GM19328 (cell line): ENCODE results near the gene ELMO1.

Experiments
- ATAC-seq: cut with Tn5 transposase; IDR thresholded peaks from one replicate; pipeline ENCODE4 v1.9.1; 2021; ENCODE audit warnings: mild to moderate bottlenecking, moderate library complexity; ENCODE audit not compliant: unreplicated experiment

ELMO1 gene

DNA sequence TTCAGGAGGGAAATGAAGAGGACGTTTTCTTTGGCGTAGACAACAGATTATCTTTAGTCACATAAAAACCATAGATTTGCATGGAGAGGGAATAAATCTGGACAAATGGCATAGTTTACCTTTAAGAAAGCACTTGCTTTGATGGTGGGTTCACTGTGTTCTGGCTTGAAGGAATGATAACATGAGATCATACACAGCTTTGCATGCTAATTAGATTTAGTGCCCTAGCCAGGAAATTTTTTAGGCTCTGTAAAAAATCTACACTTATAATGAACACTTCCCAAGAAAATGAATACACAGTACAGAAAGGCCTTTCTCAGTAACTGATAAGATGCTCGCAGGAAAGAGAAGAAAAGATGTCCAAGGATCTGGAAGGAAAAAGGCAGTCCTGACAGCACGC lies 506.1 kb downstream of the ELMO1 start:
- ATAC-seq, result no peak

- ATAC-seq, result no peak
Observed at GRCh38 chr7:36942025-36942424, 506.6 kb downstream of the ELMO1 start.

GRCh38 chr7:36941359-36941758 lies 507.3 kb downstream of the ELMO1 start:
- ATAC-seq, result no peak

DNA sequence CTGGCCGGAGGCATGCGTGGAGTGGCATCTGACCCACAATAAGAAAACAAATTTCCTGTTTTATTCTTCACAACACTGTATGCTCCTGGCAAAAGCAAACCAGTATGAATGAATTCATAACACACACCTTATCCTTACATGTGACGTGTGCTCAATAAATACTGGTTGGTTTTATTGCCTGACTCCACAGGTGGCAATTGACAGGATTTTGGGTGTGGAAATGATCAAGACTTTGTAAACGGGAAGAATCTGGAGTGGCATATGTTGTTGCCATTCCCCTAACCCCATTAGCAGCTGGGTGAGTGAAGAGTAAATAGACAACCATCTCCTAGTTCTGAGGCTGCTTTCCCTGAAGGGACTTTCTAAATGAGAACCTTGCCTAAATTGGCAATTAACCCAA lies 508.8 kb downstream of the ELMO1 start:
- no peak for ATAC-seq

DNA sequence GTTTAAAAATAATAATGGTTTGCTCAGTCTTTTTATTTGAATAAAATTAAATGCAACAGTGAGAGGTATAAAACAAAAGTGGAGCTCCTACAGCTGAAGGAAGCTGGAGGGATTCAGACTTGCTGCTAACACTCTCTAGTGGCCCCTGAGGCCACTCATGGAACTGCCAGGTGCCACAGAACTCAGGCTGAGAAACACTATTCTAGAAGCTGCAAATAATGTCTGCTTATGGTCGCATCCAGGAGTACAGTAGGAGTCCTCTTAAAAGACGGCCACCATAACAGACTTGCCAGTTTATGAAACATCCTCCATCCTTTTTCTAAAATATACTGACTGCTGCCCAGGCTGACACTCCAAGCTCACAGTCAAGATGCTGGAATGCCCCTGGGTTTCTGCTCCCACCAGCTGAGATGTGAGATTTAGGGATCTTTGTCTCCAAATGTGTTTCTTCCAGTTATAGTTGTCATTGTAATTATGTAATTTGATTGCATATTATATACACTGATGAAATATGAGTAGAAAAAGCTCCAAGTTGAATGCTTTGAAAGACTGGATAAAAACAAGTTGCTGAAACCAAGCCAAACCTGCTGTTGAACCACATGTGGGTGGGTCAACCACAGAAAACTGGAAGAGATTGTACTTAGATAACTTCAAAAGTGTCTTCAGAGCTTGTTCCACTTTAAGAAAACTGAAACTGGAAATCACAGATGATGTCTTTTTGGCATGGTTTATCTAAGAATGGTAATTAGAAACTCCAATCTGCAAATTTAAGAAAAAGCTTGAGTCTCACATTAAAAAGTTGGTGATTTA lies 510.7 kb downstream of the ELMO1 start:
- ATAC-seq, result no peak

GRCh38 chr7:36931892-36932291 lies 516.8 kb downstream of the ELMO1 start:
- no peak for ATAC-seq

- no peak for ATAC-seq
Observed at GRCh38 chr7:36929791-36930190, 518.9 kb downstream of the ELMO1 start.

DNA sequence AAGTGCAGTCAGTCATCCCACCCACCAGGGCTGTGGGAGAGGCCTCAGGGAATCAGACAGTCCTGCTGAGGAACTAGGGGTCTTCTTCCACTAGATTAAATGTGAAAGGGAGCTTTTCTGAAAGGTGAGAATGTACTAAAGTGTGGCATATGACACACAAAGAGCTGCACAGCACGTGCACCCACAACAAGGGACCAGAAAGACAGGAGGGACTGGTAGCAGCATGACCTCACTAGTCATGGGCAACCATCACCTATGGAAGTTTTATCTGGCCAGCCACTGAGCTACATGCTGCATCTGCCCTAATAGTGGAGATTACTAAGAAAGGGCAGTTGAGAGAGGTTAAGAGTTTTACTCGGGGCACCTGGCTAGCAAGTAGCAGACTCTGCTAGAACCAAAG lies 519.9 kb downstream of the ELMO1 start:
- no peak for ATAC-seq

DNA sequence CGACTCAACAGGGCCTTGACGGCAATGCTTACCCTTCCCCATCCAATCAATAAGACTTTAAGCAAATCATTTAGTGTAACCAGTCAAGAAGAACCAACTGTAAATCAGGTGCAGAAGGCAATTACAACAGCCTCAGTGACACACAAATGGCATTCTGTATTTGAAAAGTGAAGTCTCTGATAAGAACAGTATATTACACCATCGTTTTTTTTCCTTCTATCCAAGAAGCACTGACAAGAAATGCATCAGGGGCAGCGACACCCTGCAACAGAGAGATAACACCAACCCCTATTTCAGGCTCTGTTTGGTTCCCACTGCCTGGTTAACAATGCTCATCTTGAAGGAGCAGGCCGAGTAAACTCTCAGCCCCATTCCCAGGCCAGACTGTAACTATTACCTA lies 520.4 kb downstream of the ELMO1 start:
- no peak for ATAC-seq

GRCh38 chr7:36925691-36926090 lies 523.0 kb downstream of the ELMO1 start:
- no peak for ATAC-seq

- ATAC-seq, result no peak
Observed at GRCh38 chr7:36925207-36925606, 523.5 kb downstream of the ELMO1 start.

- ATAC-seq, result no peak
Observed at GRCh38 chr7:36923943-36924436, 524.7 kb downstream of the ELMO1 start.

- ATAC-seq, result no peak
Observed at GRCh38 chr7:36923185-36923584, 525.5 kb downstream of the ELMO1 start.

DNA sequence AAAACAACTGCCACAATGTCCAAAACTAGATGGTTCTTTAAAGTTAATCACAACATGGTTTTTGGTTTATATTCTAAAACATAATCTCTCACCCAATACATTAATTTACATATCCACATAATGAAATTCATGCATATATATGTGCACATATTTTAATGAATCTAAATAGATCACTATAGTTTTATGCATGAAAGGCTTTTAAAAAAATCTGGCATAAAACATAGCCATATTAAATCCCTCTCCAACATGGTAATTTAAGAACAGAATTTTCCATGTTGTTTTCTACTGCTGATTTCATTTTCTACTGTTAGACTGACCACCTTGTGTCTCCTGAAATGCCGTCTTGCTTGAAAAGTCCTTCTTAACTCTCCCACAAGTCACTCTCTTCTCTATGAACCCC lies 528.2 kb downstream of the ELMO1 start:
- no peak for ATAC-seq

DNA sequence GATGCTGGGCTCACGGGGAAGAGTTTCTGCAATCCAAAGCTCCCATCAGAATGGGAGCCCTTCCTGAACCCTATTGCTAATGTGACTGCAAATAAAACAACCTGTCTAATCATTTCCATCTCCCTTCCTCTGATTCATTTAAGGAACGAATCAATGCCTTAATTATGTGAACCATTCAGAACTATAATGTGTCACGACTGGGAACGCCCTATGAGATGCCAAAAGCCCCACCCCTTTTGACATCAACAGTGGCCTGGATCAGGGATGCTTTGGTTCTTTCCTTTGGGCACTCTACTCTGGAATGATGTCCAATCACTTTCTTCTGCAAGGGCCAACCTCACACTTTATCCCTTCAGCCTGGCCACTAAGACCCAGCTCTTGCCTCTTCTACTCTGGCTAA lies 528.9 kb downstream of the ELMO1 start:
- ATAC-seq, result no peak

GRCh38 chr7:36918591-36918990 lies 530.1 kb downstream of the ELMO1 start:
- ATAC-seq, result no peak

GRCh38 chr7:36916619-36917018 lies 532.0 kb downstream of the ELMO1 start:
- no peak for ATAC-seq

GRCh38 chr7:36916116-36916515 lies 532.5 kb downstream of the ELMO1 start:
- ATAC-seq, result no peak

- no peak for ATAC-seq
Observed at GRCh38 chr7:36911788-36912187, 536.9 kb downstream of the ELMO1 start.

- no peak for ATAC-seq
Observed at GRCh38 chr7:36910859-36911258, 537.8 kb downstream of the ELMO1 start.

DNA sequence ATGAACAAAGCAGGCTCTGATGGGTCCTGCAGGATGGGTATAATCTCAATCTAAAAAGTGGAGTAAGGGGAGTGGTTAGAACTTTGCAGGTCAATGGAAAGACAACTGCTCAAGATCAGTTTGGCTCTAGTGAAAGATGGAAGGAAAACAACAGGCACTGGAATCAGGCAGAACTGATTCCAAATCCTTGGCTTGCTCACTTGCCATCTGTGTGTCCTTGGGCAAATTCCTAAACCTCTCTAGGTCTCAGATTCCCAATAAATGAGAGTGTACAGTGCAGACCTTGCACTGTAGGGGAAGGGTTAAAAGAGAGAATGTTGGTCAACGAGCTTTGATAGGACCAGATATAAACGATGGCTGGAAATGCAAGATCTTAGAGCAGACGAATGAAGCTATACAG lies 538.3 kb downstream of the ELMO1 start:
- ATAC-seq, result no peak

DNA sequence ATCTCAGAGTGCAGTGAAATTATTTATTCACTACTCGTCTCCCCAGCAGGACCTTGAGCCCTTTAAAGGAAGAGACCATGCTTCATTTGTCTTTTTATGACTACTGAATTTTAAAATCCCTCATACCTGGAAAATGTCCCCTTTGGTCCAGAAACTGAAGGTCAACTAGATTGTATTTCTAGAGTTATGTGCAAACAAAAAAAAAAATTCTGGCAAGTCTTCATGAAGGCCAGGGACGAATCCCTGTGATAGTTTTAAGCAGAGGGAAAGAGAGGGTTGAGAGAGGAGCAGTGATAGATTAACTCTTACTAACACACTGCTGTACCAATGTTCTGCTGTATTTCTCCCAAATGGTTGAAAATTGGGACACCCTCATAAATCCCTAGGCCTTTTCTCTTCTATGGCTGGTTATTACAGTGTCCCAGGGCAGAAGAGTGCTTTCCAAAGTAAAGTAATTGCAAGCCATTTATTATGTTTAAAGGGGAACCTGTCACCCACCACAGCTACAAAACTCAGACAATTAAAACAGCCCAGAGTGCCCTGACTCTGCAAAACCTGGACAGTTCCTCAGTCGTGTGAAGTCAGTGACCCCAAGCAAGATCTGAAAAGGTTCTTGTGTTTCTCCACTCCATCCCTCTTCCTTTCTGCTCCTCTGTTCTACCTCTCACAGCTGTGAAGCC lies 541.6 kb downstream of the ELMO1 start:
- ATAC-seq, result no peak
